ENCODE data around the gene NRCAM.

Gene NRCAM

DNA sequence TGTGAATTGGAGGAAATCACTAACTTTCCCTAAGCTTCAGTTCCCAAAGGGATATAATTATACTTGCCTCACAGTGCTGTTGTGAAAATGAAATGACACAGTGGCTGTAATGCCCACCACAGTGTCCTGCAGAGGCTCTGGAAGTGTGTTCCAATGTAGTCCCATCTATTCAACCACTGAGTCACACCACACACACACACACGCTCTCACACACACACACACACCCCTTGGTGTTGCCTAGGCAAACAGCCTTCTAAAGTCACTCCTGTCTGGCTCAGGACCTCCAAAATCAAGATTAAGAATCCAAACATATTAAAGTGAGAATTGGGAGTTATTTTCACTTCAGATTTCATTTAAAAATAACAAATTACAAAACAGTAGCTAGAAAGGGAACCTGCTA, 73.3 kb downstream of the NRCAM start:
- Mint-ChIP-seq H3K27ac (no peak overlapping the region), H3K4me1 (ENCODE audit: low read depth) (no peaks in the 10 kb centered on the region), H3K4me3 (no peak overlapping the region), H3K27me3 (peaks cover 1% of the 10 kb centered on the region), H3K9me3 (no peaks in the 10 kb centered on the region), H3K36me3 (ENCODE audit: low read depth) (no peaks in the 10 kb centered on the region)
- intact Hi-C loops (cut with micrococcal nuclease) = no loop called here

DNA sequence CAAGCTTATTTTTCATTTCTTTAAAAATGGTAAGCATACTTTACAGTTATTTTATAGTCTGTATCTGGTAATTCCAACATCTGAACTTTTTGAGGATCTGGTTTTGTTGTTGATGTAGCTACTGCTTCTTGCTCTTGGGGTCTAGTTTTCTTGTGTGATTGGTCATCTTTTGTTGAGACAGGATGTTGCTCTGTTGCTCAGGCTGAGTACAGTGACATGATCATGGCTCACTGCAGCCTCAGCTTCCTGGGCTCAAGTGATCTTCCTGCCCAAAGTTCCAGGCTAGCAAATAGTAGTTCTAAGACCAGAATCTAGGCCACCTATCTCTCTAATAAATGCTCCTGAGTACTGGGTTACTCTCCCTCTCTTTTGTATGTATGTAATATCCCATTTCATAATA, 75.7 kb downstream of the NRCAM start:
- no peak overlapping the region for H3K27ac Mint-ChIP-seq
- no peaks in the 10 kb centered on the region for H3K4me1 Mint-ChIP-seq (ENCODE audit: low read depth)
- H3K27me3 Mint-ChIP-seq = peaks cover 1% of the 10 kb centered on the region
- H3K9me3 Mint-ChIP-seq = no peaks in the 10 kb centered on the region
- intact Hi-C loops (cut with micrococcal nuclease) = no loop called here
- H3K36me3 Mint-ChIP-seq (ENCODE audit: low read depth) = no peaks in the 10 kb centered on the region
- H3K4me3 Mint-ChIP-seq = no peak overlapping the region

DNA sequence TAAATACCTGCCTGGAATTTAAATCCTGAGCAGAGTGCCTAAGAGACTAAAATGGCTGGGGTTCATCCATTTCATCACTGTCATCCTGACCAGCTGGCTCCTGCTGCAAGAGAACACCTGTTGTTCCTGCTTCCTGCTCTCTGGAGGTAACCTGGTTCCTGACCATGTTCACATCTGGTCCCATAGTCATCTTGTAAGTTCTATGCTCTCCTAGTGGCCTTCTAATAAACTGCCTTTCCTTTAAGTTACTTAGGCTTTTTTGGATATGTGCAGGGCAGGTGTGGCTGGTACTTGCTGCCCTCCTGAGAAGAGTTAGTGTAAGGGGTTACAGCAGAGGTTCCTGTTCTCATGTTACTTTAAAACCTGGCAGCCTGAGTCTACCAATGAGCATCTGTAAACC, 80.0 kb downstream of the NRCAM start:
- Mint-ChIP-seq H3K36me3 (ENCODE audit: low read depth) (no peaks in the 10 kb centered on the region), H3K27me3 (peaks cover 1% of the 10 kb centered on the region), H3K4me3 (no peak overlapping the region), H3K27ac (no peak overlapping the region), H3K4me1 (ENCODE audit: low read depth) (no peaks in the 10 kb centered on the region), H3K9me3 (no peaks in the 10 kb centered on the region)
- intact Hi-C loops (cut with micrococcal nuclease) = no loop called here

DNA sequence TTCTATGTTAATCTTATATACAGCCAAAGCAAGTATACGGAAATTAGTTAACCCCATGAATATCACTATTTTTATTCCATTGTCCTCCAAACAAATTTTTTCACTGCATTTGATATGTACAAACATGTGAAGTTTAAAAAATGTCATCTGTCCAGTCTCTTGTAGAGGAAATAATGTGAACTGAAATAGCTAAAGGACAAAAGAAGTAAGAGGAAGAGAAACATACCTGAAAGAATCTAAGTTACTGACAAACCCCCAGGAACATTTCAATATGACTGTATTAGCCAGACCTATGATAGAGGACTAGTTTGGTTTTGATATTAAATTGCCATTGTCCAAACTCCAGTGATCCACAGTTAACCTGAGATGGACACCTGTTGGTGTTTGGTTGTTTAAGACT, 80.6 kb downstream of the NRCAM start:
- Mint-ChIP-seq H3K27ac (no peak overlapping the region), H3K9me3 (no peaks in the 10 kb centered on the region), H3K4me1 (ENCODE audit: low read depth) (no peaks in the 10 kb centered on the region), H3K27me3 (peaks cover 1% of the 10 kb centered on the region), H3K36me3 (ENCODE audit: low read depth) (no peaks in the 10 kb centered on the region), H3K4me3 (no peak overlapping the region)
- intact Hi-C loops (cut with micrococcal nuclease) = no loop called here

DNA sequence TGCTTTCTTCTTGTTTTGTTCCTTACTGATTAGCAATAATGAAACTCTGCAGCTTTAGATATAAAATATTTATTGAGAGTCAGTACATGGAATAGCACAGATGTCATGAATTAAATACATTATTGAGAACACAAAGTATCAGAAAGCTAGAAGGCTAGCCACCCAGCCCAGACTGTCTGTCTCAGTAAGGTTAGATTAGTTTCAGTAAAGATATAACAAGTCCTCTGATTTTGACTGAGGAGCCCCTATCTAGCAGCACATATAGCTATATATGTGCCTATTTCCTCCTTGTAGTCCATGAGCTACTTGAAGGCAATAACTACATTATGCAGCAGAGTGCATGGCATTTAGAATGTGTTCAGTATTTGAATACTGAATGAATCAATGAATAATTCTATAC, 81.3 kb downstream of the NRCAM start:
- Mint-ChIP-seq H3K4me3 (no peak overlapping the region), H3K36me3 (ENCODE audit: low read depth) (no peaks in the 10 kb centered on the region)
- intact Hi-C loops (cut with micrococcal nuclease) = no loop called here

DNA sequence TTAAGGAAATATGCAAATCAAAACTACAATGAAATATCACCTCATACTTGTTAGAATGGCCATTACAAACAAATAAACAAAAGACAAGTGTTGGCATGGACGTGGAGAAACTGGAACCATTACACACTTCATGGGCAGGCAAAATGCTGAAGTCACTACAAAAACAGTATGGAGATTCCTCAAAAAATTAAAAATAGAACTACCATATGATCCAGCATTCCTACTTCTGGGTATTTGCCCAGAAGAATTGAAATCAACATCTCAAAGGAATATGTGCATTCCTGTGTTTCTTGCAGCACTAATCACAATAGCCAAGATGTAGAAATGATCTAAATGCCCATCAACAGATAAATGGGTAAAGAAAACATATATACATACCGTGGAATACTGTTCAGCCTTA, 83.6 kb downstream of the NRCAM start:
- intact Hi-C loops (cut with micrococcal nuclease) = no loop called here
- H3K4me1 Mint-ChIP-seq (ENCODE audit: low read depth) = no peaks in the 10 kb centered on the region
- no peaks in the 10 kb centered on the region for H3K9me3 Mint-ChIP-seq
- no peaks in the 10 kb centered on the region for H3K36me3 Mint-ChIP-seq (ENCODE audit: low read depth)
- no peaks in the 10 kb centered on the region for H3K27me3 Mint-ChIP-seq
- H3K27ac Mint-ChIP-seq = no peak overlapping the region
- H3K4me3 Mint-ChIP-seq = no peak overlapping the region

More for the DNA sequence above, 81.3 kb downstream of the NRCAM start:
- Mint-ChIP-seq H3K4me1 (ENCODE audit: low read depth) (no peaks in the 10 kb centered on the region), H3K9me3 (no peaks in the 10 kb centered on the region), H3K27me3 (peaks cover 1% of the 10 kb centered on the region), H3K27ac (no peak overlapping the region)

DNA sequence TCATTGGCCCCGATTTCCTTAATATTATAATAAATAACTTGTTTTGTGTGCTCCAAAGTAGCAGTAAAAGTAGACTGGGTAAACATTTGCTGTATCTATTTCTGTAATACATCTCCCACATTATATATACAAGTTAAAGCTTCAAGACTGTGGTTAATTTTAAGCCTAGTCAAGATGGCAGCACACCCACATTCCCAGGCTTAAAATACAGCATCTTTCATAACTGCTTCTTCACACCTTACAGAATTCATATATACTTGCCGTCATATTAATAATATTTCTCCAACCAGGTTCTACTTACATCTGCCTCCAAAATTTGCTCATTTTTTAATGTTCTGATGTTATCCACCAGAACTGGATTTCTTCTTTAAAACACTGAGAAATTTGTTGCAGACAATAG, 85.6 kb downstream of the NRCAM start:
- Mint-ChIP-seq H3K9me3 (no peaks in the 10 kb centered on the region), H3K36me3 (ENCODE audit: low read depth) (no peaks in the 10 kb centered on the region), H3K4me3 (no peak overlapping the region), H3K27me3 (no peaks in the 10 kb centered on the region), H3K27ac (no peak overlapping the region), H3K4me1 (ENCODE audit: low read depth) (no peaks in the 10 kb centered on the region)
- intact Hi-C loops (cut with micrococcal nuclease) = no loop called here

DNA sequence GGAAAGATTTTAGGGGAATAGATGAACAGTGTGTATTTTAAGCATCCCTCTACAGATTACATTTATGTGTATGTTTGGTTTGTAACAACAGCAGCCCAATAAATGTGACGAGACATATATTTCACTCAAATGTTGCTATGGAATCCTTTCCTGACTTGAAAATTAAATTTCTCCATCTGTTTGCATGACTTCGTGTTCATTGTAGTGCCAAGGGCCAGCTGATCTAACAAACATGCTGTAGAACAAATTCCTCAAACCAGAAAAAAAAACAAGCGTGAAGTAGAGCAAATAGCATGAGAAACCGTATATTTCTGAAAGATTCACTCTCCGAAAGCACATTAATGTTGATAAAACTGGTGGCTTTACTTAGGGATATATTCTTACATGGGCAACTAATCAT, 87.8 kb downstream of the NRCAM start:
- no peaks in the 10 kb centered on the region for H3K4me1 Mint-ChIP-seq (ENCODE audit: low read depth)
- no peak overlapping the region for H3K4me3 Mint-ChIP-seq
- H3K36me3 Mint-ChIP-seq (ENCODE audit: low read depth) = no peaks in the 10 kb centered on the region
- no peaks in the 10 kb centered on the region for H3K9me3 Mint-ChIP-seq
- no peak overlapping the region for H3K27ac Mint-ChIP-seq
- intact Hi-C loops (cut with micrococcal nuclease) = no loop called here
- H3K27me3 Mint-ChIP-seq = no peaks in the 10 kb centered on the region

DNA sequence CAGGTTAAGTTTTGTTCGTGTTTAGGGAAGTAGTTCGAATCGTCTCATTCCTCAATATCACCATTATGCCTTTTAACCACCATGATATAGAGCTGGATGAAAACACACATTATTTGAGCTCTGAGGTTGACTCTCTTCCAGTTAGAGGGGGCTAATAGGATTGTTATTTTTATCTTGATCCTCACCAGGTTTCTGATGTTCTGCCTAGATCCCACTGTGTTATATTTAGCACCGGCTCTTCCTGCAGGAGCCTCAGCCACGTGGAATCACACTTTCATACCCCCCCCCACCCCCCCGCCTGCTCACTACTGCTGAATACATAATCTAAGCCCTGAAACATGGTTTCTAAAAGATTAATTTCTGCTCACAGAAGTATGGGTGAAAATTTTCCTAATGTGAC, 88.3 kb downstream of the NRCAM start:
- Mint-ChIP-seq H3K27me3 (no peaks in the 10 kb centered on the region), H3K4me1 (ENCODE audit: low read depth) (no peaks in the 10 kb centered on the region), H3K27ac (no peak overlapping the region), H3K9me3 (no peaks in the 10 kb centered on the region), H3K36me3 (ENCODE audit: low read depth) (no peaks in the 10 kb centered on the region), H3K4me3 (no peak overlapping the region)
- intact Hi-C loops (cut with micrococcal nuclease) = no loop called here

DNA sequence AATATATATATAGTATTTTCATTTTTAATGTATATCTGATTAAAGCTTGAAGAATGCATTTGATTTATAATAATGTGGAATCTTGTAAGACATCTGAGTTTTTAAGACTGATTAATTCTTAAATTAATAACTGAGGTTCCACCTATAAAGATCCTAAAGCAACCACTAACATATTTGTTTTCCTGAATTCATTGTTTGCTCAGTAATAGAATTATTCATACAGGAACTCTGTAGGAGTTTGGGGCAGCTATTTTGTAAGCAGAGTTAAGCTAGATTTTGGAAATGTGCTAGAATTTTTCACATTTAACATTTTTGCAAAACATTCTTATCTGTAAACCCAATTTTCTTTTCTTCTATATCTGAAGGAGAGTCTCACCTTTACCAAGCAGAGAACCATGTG, 88.9 kb downstream of the NRCAM start:
- no peak overlapping the region for H3K4me3 Mint-ChIP-seq
- H3K27me3 Mint-ChIP-seq = no peaks in the 10 kb centered on the region
- no peaks in the 10 kb centered on the region for H3K4me1 Mint-ChIP-seq (ENCODE audit: low read depth)
- H3K27ac Mint-ChIP-seq = no peak overlapping the region
- no peaks in the 10 kb centered on the region for H3K9me3 Mint-ChIP-seq
- H3K36me3 Mint-ChIP-seq (ENCODE audit: low read depth) = no peaks in the 10 kb centered on the region
- intact Hi-C loops (cut with micrococcal nuclease) = no loop called here

DNA sequence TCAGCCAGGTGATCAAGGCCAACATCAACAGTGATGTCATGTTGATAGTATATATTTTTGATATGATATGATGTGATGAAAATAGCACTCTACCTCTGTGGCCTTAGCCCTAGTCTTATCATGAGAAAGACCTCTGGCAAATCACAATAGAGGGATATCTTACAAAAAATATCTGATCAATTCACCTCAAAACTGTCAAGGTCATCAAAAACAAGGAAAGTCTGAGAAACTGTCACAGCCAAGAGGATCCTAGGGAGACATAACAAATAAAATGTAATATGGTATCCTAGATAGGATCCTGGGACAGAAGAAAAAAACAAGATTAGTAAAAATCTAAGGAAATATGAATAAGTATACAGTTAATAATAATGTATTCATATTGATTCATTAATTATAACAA, 92.6 kb downstream of the NRCAM start:
- Mint-ChIP-seq H3K9me3 (peaks cover 6% of the 10 kb centered on the region), H3K27me3 (no peaks in the 10 kb centered on the region), H3K36me3 (ENCODE audit: low read depth) (no peaks in the 10 kb centered on the region), H3K4me3 (no peak overlapping the region), H3K27ac (no peak overlapping the region), H3K4me1 (ENCODE audit: low read depth) (peaks cover 10% of the 10 kb centered on the region)
- intact Hi-C loops (cut with micrococcal nuclease) = no loop called here

DNA sequence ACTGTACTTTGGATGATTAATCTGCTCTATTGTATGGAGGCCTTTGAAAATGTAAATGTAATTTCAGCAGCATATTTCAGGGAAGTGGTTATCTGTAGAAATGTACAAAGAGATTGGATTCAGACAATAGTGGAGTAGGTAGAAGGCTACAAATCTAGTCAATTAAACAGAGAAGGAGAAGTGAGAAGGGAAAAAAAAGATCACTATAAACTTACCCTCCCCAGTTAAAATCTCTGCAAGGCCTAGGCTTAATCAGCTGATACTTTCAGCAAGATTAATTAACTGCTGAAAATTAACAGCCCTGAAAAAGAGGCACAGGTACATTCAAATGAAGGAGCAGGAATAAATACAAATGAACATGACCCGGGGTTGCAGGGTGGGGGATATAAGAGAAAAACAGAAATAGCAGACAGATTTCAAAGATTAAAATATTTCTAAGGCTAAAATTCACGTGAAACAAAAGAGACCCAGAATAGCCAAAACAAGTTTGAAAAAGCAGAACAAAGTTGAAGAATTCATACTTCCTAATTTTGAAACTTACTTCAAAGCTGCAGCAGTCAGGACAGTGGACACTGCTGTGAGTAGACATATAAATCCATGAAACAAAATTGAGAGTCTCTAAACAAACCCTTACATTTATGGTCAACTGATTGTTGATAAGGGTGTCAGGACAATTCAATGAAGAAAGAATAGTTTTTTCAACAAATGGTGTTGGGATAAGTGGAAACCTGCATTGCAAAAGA, 96.0 kb downstream of the NRCAM start:
- Mint-ChIP-seq H3K4me1 (ENCODE audit: low read depth) (peaks cover 10% of the 10 kb centered on the region), H3K4me3 (no peak overlapping the region), H3K36me3 (ENCODE audit: low read depth) (no peaks in the 10 kb centered on the region), H3K27me3 (no peaks in the 10 kb centered on the region), H3K9me3 (peaks cover 6% of the 10 kb centered on the region), H3K27ac (peak overlapping the region; percentile 64)
- intact Hi-C loops (cut with micrococcal nuclease) = no loop called here

DNA sequence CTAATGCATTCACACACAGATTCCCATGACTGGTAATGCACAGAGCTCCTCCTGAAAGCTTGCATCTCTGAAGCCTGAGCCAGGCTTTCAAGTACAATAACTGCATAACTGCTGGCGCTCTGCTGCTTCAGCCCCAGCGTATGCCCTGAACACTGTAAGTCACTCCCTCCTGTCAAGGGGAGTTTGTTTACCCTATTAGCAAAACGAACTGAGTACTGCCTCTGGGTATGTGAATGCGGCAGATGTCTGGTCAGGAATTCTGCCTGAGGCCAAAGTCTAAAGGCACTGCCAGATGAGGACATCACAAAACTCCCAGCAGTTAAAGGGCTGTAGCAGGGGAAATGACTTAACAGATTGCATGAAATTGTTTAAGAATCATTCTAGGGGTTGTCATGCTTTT, 97.7 kb downstream of the NRCAM start:
- Mint-ChIP-seq H3K36me3 (ENCODE audit: low read depth) (no peaks in the 10 kb centered on the region), H3K4me1 (ENCODE audit: low read depth) (peaks cover 10% of the 10 kb centered on the region)
- intact Hi-C loops (cut with micrococcal nuclease) = no loop called here

DNA sequence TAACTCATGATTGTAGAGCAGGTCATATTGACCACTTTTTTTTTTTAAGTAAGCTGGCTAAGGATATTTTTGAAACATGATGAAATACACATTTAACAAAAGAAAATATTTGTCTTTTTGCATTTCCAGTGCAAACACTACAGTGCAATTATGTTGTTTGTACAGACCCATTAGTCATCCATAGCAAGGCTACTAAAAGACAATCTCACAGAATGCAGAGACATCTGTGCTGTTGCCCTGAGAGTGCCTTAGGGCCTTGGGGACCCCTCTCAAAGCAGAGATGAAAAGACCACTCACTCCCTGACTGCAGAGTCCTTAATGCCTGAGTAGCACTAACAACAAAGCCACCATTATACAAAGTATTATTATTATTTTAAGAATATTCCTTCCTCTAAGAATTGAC, 104.5 kb downstream of the NRCAM start:
- intact Hi-C loops (cut with micrococcal nuclease) = no loop called here
- Mint-ChIP-seq H3K9me3 (no peaks in the 10 kb centered on the region), H3K27me3 (peaks cover 1% of the 10 kb centered on the region), H3K4me3 (no peak overlapping the region), H3K4me1 (ENCODE audit: low read depth) (no peaks in the 10 kb centered on the region), H3K27ac (no peak overlapping the region), H3K36me3 (ENCODE audit: low read depth) (no peaks in the 10 kb centered on the region)

More for the DNA sequence above, 97.7 kb downstream of the NRCAM start:
- H3K27ac Mint-ChIP-seq = no peak overlapping the region
- no peak overlapping the region for H3K4me3 Mint-ChIP-seq
- peaks cover 6% of the 10 kb centered on the region for H3K9me3 Mint-ChIP-seq
- H3K27me3 Mint-ChIP-seq = no peaks in the 10 kb centered on the region

DNA sequence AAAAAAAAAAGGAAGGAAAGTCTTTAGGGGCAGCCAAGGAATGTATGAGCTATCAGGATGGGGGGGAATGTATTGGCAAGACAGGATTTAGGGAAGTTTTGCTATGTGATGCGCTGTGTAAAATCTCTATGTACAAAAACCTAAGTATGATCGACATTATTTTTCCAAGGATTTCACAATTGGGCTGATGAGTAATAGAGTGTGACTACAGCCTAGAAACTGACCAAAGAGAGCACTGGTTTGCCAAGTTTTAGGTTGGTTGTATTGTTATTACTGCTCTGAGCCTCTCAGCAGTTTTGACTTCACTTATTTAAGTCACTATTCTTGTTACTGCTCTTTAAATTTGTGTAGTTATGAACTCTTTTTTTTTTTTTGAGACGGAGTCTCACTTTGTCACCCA, 107.3 kb downstream of the NRCAM start:
- intact Hi-C loops (cut with micrococcal nuclease) = no loop called here
- Mint-ChIP-seq H3K27me3 (peaks cover 1% of the 10 kb centered on the region), H3K4me1 (ENCODE audit: low read depth) (no peaks in the 10 kb centered on the region)

More for the DNA sequence above, 107.3 kb downstream of the NRCAM start:
- H3K4me3 Mint-ChIP-seq = no peak overlapping the region
- no peaks in the 10 kb centered on the region for H3K9me3 Mint-ChIP-seq
- H3K36me3 Mint-ChIP-seq (ENCODE audit: low read depth) = no peaks in the 10 kb centered on the region
- H3K27ac Mint-ChIP-seq = no peak overlapping the region

Data from dendritic cell treated with granulocyte-macrophage colony-stimulating factor and Interleukin-4, amounts not matched to agents 40 ng/mL and 50 ng/mL, for 4 days (primary cell).